Measurements from ENCODE around the gene TNPO3. TPM values are rescaled to one million over a fixed set of nuclear protein-coding genes. Genes with fewer than 3 reads are reported as not detected.
"Not testable (repeated sequence)": the region's sequence is repeated elsewhere in the genome, so short reads cannot be mapped to it uniquely, and the experiment has no call there.

Gene TNPO3
- total RNA-seq, 2 donors from 2014 or later, result 62.0 to 81.4 TPM

- peak overlapping the region; percentile 94 to 95 for H3K4me3 Mint-ChIP-seq
Observed at GRCh38 chr7:129055861-129056464, 1.1 kb upstream of the TNPO3 start.

DNA sequence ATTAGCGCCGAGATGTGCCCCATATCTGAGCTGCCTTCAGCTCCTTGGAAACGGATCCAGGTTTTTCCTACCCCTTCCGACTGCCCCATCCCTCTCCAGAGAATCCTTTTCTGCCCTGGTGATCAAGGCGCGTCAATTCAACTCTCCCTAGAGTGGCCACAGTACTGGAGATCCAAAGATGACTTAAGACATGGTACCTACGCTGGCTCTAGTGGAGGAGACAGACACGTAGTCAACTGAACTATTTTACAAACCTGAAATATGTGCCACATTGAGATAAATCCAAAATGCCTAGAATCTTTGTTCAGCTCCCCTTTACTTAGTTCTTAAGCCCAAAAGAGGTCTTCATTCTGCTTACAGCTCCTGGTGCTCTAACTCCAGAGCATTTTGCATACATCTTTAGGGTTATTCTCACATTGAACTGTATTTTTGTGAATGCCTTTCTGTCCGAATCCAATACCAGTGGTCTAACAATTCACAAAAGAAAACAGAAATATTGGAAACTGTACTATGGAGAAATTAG lies 444 bp upstream of the TNPO3 start:
- ATAC-seq (replicated peaks in 1 of 2) (peak; percentile 24 to 29), DNase-seq (no peak)
- Mint-ChIP-seq H3K27me3 (ENCODE audit: low read depth) (peaks cover 10% of the 10 kb centered on the region), H3K9me3 (peaks cover 0 to 2% of the 10 kb centered on the region in 2 donors), H3K27ac (peak overlapping the region; percentile 100), H3K4me1 (ENCODE audit: low read depth) (peaks cover 31% of the 10 kb centered on the region), H3K4me3 (peak overlapping the region; percentile 94 to 95), H3K36me3 (ENCODE audit: insufficient read depth in 2 of 2) (peaks cover 7 to 12% of the 10 kb centered on the region in 2 donors)

More at GRCh38 chr7:129055861-129056464, 1.1 kb upstream of the TNPO3 start:
- ATAC-seq (replicated peaks in 1 of 2) (no peak), DNase-seq (no peak)
- Mint-ChIP-seq H3K27ac (peak overlapping the region; percentile 100), H3K36me3 (ENCODE audit: insufficient read depth in 2 of 2) (peaks cover 7 to 8% of the 10 kb centered on the region in 2 donors), H3K27me3 (ENCODE audit: low read depth) (peaks cover 10% of the 10 kb centered on the region), H3K4me1 (ENCODE audit: low read depth) (peaks cover 26% of the 10 kb centered on the region), H3K9me3 (peaks cover 0 to 2% of the 10 kb centered on the region in 2 donors)

DNA sequence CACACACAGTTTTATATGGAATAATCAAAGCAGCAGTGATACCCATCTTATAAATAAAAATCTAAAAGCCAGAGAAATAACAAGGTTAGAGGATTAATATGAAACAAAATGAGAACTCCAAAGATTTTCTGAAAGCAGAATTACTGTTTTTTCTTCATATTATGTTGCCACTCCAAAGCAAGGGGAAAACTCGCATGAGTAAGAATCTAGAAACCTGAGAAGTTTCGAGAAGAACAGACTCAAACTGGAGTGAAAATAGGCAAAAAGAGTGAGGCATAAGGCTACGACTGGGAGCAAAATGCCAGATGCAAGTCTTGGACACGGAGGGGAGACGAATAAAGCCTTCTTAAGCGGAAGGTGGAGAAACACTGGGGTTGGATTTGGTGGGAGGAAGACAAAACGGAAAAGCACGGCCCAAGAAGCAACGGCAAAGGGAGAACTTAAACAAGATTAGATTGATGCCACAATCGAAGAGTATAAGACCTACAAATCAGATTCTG lies 923 bp downstream of the TNPO3 start:
- Mint-ChIP-seq H3K27me3 (ENCODE audit: low read depth) (peaks cover 2% of the 10 kb centered on the region), H3K36me3 (ENCODE audit: insufficient read depth in 2 of 2) (peaks cover 7 to 13% of the 10 kb centered on the region in 2 donors), H3K27ac (peak overlapping the region; percentile 100), H3K4me1 (ENCODE audit: low read depth) (peaks cover 41% of the 10 kb centered on the region), H3K9me3 (peaks cover 0 to 2% of the 10 kb centered on the region in 2 donors), H3K4me3 (peak overlapping the region; percentile 94 to 95)
- DNase-seq (no peak), ATAC-seq (replicated peaks in 1 of 2) (no peak)

GRCh38 chr7:129052441-129052840 lies 2.5 kb downstream of the TNPO3 start:
- Mint-ChIP-seq H3K4me3 (peak overlapping the region; percentile 94 to 95), H3K4me1 (ENCODE audit: low read depth) (peaks cover 45% of the 10 kb centered on the region), H3K36me3 (ENCODE audit: insufficient read depth in 2 of 2) (peaks cover 7 to 13% of the 10 kb centered on the region in 2 donors), H3K27ac (no peak overlapping the region), H3K9me3 (peaks cover 0 to 2% of the 10 kb centered on the region in 2 donors), H3K27me3 (ENCODE audit: low read depth) (no peaks in the 10 kb centered on the region)
- ATAC-seq (replicated peaks in 1 of 2) (no peak), DNase-seq (no peak)

GRCh38 chr7:129051459-129051858 lies 3.5 kb downstream of the TNPO3 start:
- peaks cover 53% of the 10 kb centered on the region for H3K4me1 Mint-ChIP-seq (ENCODE audit: low read depth)
- H3K4me3 Mint-ChIP-seq; ATAC-seq (replicated peaks in 1 of 2); H3K27ac Mint-ChIP-seq; DNase-seq; H3K9me3 Mint-ChIP-seq; H3K27me3 Mint-ChIP-seq (ENCODE audit: low read depth): not testable (repeated sequence)
- peaks cover 7 to 14% of the 10 kb centered on the region in 2 donors for H3K36me3 Mint-ChIP-seq (ENCODE audit: insufficient read depth in 2 of 2)

DNA sequence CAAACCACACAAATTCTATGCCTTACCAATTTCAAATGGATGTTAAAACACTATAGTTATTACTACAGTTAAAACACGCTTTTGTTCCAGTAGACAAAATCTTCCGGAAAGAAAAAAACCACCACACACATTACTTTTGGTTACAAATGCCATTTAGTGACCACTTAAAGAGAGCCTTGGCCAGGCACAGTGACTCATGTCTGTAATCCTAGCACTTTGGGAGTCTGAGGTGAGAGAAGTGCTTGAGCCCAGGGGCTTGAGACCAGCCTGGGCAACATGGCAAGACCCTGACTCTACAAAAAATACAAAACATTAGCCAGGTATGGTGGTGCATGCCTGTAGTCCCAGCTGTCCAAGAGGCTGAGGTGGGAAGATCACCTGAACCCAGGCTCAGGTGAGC lies 7.2 kb downstream of the TNPO3 start:
- Mint-ChIP-seq H3K27me3 (ENCODE audit: low read depth) (no peaks in the 10 kb centered on the region), H3K27ac (peak overlapping the region; percentile 19), H3K36me3 (ENCODE audit: insufficient read depth in 2 of 2) (peaks cover 4 to 9% of the 10 kb centered on the region in 2 donors), H3K4me3 (no peak overlapping the region), H3K4me1 (ENCODE audit: low read depth) (peaks cover 63% of the 10 kb centered on the region), H3K9me3 (no peaks in the 10 kb centered on the region)
- no peak for ATAC-seq (replicated peaks in 1 of 2)
- no peak for DNase-seq

- Mint-ChIP-seq H3K27ac (no peak overlapping the region), H3K4me3 (peak overlapping the region in 1 of 2 donors; percentile 27), H3K27me3 (ENCODE audit: low read depth) (no peaks in the 10 kb centered on the region), H3K36me3 (ENCODE audit: insufficient read depth in 2 of 2) (peaks cover 4 to 9% of the 10 kb centered on the region in 2 donors), H3K9me3 (no peaks in the 10 kb centered on the region), H3K4me1 (ENCODE audit: low read depth) (peaks cover 78% of the 10 kb centered on the region)
- DNase-seq, result no peak
- ATAC-seq (replicated peaks in 1 of 2), result no peak
Observed at GRCh38 chr7:129045682-129046081, 9.2 kb downstream of the TNPO3 start.

- Mint-ChIP-seq H3K36me3 (ENCODE audit: insufficient read depth in 2 of 2) (peaks cover 12 to 21% of the 10 kb centered on the region in 2 donors), H3K4me3 (no peak overlapping the region), H3K27ac (no peak overlapping the region), H3K27me3 (ENCODE audit: low read depth) (no peaks in the 10 kb centered on the region), H3K9me3 (no peaks in the 10 kb centered on the region), H3K4me1 (ENCODE audit: low read depth) (peaks cover 63% of the 10 kb centered on the region)
- ATAC-seq (replicated peaks in 1 of 2), result no peak
- DNase-seq, result no peak
Observed at GRCh38 chr7:129043012-129043411, 11.9 kb downstream of the TNPO3 start.

DNA sequence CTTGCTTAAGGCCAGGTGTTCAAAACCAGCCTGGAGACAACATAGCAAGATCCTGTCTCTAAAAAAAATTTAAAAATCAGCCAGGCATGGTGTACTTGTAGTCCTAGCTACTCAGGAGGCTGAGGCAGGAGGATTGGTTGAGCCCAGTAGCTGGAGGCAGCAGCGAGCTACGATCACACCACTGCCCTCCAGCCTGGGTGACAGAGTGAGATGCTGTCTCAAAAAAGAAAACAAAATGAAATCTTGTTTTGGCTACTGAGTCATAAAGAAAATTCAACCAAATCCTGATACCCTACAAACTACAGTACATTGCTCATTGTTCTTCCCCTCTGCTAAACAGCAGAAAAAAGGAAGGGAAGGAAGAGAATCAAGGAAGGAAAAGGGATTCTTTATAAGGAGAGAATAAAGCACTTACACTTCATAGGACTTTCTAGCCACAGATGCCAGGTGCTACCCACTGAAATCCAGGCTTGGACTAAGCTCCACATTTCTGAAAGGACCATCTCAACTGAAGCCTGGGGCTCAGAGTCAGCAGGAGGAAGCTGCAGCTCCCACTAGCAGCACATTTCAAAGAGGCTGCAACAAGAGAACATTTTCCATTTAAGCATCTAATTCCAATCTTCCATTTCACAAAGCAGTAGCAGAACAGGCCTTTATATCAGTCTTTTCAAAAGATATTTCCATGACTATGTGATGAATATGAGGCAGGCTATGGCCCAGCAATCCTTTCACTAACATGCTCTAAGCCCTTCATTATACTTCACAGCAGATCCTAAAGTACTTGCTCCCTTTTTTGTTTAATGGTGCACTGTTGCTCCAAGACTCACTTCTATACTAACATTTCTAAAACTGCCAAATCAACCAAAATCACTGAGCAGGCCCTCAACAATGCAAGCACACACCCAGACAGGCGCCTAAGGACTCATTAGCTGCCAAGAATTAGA lies 13.5 kb downstream of the TNPO3 start:
- ATAC-seq (replicated peaks in 1 of 2), result peak; percentile 80 to 82
- peak overlapping the region; percentile 78 for H3K27ac Mint-ChIP-seq
- H3K9me3 Mint-ChIP-seq, result no peaks in the 10 kb centered on the region
- H3K4me1 Mint-ChIP-seq (ENCODE audit: low read depth), result peaks cover 60% of the 10 kb centered on the region
- peaks cover 18 to 25% of the 10 kb centered on the region in 2 donors for H3K36me3 Mint-ChIP-seq (ENCODE audit: insufficient read depth in 2 of 2)
- H3K27me3 Mint-ChIP-seq (ENCODE audit: low read depth), result no peaks in the 10 kb centered on the region
- peak overlapping the region; percentile 31 to 46 for H3K4me3 Mint-ChIP-seq
- peak; percentile 8 to 9 for DNase-seq

- H3K9me3 Mint-ChIP-seq; ATAC-seq (replicated peaks in 1 of 2); DNase-seq; H3K27ac Mint-ChIP-seq; H3K27me3 Mint-ChIP-seq (ENCODE audit: low read depth); H3K4me3 Mint-ChIP-seq: not testable (repeated sequence)
- Mint-ChIP-seq H3K4me1 (ENCODE audit: low read depth) (peaks cover 33% of the 10 kb centered on the region), H3K36me3 (ENCODE audit: insufficient read depth in 2 of 2) (peaks cover 19 to 39% of the 10 kb centered on the region in 2 donors)
Observed at GRCh38 chr7:129038468-129038867, 16.4 kb downstream of the TNPO3 start.

DNA sequence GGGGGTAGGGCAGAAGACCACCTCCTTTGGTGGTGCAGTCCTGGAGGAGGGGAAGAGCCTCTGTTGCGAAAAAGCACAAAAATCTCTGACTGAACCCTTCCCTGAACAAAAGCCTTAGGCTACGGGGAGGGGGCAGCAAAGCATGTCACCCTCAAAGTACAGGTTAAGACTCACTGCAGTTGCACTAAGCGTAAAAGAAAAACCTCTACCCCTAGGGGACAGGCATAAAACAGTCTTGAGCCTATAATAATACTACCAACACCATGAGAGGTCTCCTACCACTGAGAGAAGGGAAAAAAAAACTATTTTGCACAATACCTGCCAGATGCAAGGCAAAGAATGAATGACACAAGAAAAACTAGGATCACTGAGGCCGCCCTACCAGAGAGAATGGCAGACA lies 17.3 kb downstream of the TNPO3 start:
- DNase-seq (no peak), ATAC-seq (replicated peaks in 1 of 2) (no peak)
- Mint-ChIP-seq H3K27me3 (ENCODE audit: low read depth) (no peaks in the 10 kb centered on the region), H3K9me3 (no peaks in the 10 kb centered on the region), H3K4me3 (no peak overlapping the region), H3K4me1 (ENCODE audit: low read depth) (peaks cover 26% of the 10 kb centered on the region), H3K36me3 (ENCODE audit: insufficient read depth in 2 of 2) (peaks cover 19 to 39% of the 10 kb centered on the region in 2 donors), H3K27ac (peak overlapping the region; percentile 61)

- no peaks in the 10 kb centered on the region for H3K27me3 Mint-ChIP-seq (ENCODE audit: low read depth)
- H3K4me3 Mint-ChIP-seq, result no peak overlapping the region
- no peak overlapping the region for H3K27ac Mint-ChIP-seq
- DNase-seq (no peak), ATAC-seq (replicated peaks in 1 of 2) (no peak)
- peaks cover 27% of the 10 kb centered on the region for H3K4me1 Mint-ChIP-seq (ENCODE audit: low read depth)
- no peaks in the 10 kb centered on the region for H3K9me3 Mint-ChIP-seq
- H3K36me3 Mint-ChIP-seq (ENCODE audit: insufficient read depth in 2 of 2), result peaks cover 7 to 34% of the 10 kb centered on the region in 2 donors
Observed at GRCh38 chr7:129032017-129032416, 22.9 kb downstream of the TNPO3 start.

DNA sequence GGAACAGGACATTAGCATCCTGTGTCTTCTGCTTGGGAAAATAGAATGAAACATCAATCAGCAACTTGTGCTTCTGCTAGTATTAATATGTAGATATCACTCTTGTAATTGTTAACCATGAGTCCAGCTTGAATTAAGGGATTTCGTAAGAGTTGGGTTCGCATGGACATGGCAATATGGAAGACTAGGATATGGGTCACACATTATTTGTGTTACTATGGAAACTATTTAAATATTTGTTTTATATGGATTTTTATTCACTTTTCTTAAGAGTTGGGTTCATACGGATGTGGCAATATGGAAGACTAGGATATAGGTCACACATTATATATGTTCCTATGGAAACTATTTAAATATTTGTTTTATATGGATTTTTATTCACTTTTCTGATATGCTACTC lies 24.5 kb downstream of the TNPO3 start:
- no peak for DNase-seq
- H3K4me3 Mint-ChIP-seq, result no peak overlapping the region
- ATAC-seq (replicated peaks in 1 of 2), result no peak
- peaks cover 26% of the 10 kb centered on the region for H3K4me1 Mint-ChIP-seq (ENCODE audit: low read depth)
- no peak overlapping the region for H3K27ac Mint-ChIP-seq
- H3K27me3 Mint-ChIP-seq (ENCODE audit: low read depth), result no peaks in the 10 kb centered on the region
- H3K9me3 Mint-ChIP-seq, result no peaks in the 10 kb centered on the region
- H3K36me3 Mint-ChIP-seq (ENCODE audit: insufficient read depth in 2 of 2), result peaks cover 5 to 30% of the 10 kb centered on the region in 2 donors

Data from activated T-cell treated with anti-CD3 and anti-CD28 coated beads, Interleukin-2, amount 50 U/mL, for 72 hours (primary cell).